HepG2 (cell line): ENCODE results near the gene TMPO. TPM values are rescaled to one million over a fixed set of nuclear protein-coding genes. Genes with fewer than 3 reads are reported as not detected.

Experiments used
- ARNT2 ChIP-seq: sonication (generic); formaldehyde crosslinking; IDR thresholded peaks from 2 replicates; pipeline ENCODE4 v1.8.0; 2022; ENCODE audit warnings: mild to moderate bottlenecking, low read depth, missing genetic modification reagents, moderate library complexity
- BATF2 ChIP-seq: sonication (generic); formaldehyde crosslinking; IDR thresholded peaks from 2 replicates; pipeline ENCODE4 v1.8.0; 2022; ENCODE audit warnings: mild to moderate bottlenecking, missing genetic modification reagents, moderate library complexity
- BCL3 ChIP-seq: sonication (generic); formaldehyde crosslinking; IDR thresholded peaks from 2 replicates; pipeline ENCODE4 v1.5.1; 2020; ENCODE audit warnings: mild to moderate bottlenecking, missing genetic modification reagents, moderate library complexity
- EED ChIP-seq: sonication (generic); formaldehyde crosslinking; IDR thresholded peaks from 2 replicates; pipeline ENCODE4 v1.5.0; 2020; ENCODE audit warnings: mild to moderate bottlenecking, missing genetic modification reagents
- FOSL2 ChIP-seq: sonication (generic); formaldehyde crosslinking; IDR thresholded peaks from 2 replicates; pipeline ENCODE4 v1.4.0; 2020; ENCODE audit warnings: missing genetic modification reagents
- GABPA ChIP-seq, 2 experiments: IDR thresholded peaks; 2 replicates each; pipeline ENCODE4 v1.6.1; 2011 to 2016; ENCODE audit warnings: low read depth in 2 of 2, low read length in 1 of 2, missing biosample characterization in 1 of 2, missing genetic modification characterization in 1 of 2
- IKZF4 ChIP-seq: sonication (generic); formaldehyde crosslinking; IDR thresholded peaks from 2 replicates; pipeline ENCODE4 v1.5.1; 2020; ENCODE audit warnings: borderline replicate concordance, mild to moderate bottlenecking, low read depth, missing genetic modification reagents; ENCODE audit errors: not compliant biosample characterization
- MTF2 ChIP-seq: sonication (generic); formaldehyde crosslinking; IDR thresholded peaks from 2 replicates; pipeline ENCODE4 v1.5.0; 2020; ENCODE audit warnings: missing genetic modification reagents, borderline replicate concordance
- MYPOP ChIP-seq: sonication (generic); formaldehyde crosslinking; IDR thresholded peaks from 2 replicates; pipeline ENCODE4 v1.8.1; 2023; ENCODE audit warnings: mild to moderate bottlenecking, moderate library complexity, missing genetic modification reagents
- PRPF4 ChIP-seq: fragments of 200-400 bp; formaldehyde crosslinking; IDR thresholded peaks from 2 replicates; pipeline ENCODE4 v1.6.1; 2016; ENCODE audit warnings: low read length, low read depth; ENCODE audit not compliant: poor library complexity, severe bottlenecking
- RCOR2 ChIP-seq: IDR thresholded peaks from 2 replicates; pipeline ENCODE4 v1.6.1; 2016; ENCODE audit warnings: missing biosample characterization, missing genetic modification reagents
- RFXANK ChIP-seq: IDR thresholded peaks from 2 replicates; pipeline ENCODE4 v1.6.1; 2016
- TBP ChIP-seq: sonication (generic); formaldehyde crosslinking; IDR thresholded peaks from 2 replicates; pipeline ENCODE4 v1.5.0; 2020; ENCODE audit warnings: missing genetic modification reagents
- TMF1 ChIP-seq: sonication (generic); formaldehyde crosslinking; IDR thresholded peaks from 2 replicates; pipeline ENCODE4 v1.8.1; 2022; ENCODE audit warnings: low read depth, missing genetic modification reagents
- ZBTB7A ChIP-seq: sonication (generic); formaldehyde crosslinking; IDR thresholded peaks from 2 replicates; pipeline ENCODE4 v1.8.0; 2022; ENCODE audit warnings: mild to moderate bottlenecking, missing genetic modification reagents
- ZKSCAN1 ChIP-seq: fragments of 150-350 bp; IDR thresholded peaks from 2 replicates; pipeline ENCODE4 v1.6.1; 2014; ENCODE audit warnings: low read length
- ZMYM3 ChIP-seq: sonication (generic); formaldehyde crosslinking; IDR thresholded peaks from 2 replicates; pipeline ENCODE4 v1.5.1; 2020; ENCODE audit warnings: mild to moderate bottlenecking, missing genetic modification reagents
- ZNF331 ChIP-seq: sonication (generic); formaldehyde crosslinking; IDR thresholded peaks from 2 replicates; pipeline ENCODE4 v1.4.0; 2020; ENCODE audit warnings: missing genetic modification reagents
- ZNF557 ChIP-seq: sonication (generic); formaldehyde crosslinking; IDR thresholded peaks from 2 replicates; pipeline ENCODE4 v1.4.0; 2020; ENCODE audit warnings: missing genetic modification reagents
- ZNF772 ChIP-seq: sonication (generic); formaldehyde crosslinking; IDR thresholded peaks from 2 replicates; pipeline ENCODE4 v1.5.0; 2020; ENCODE audit warnings: mild to moderate bottlenecking, missing genetic modification reagents
- ZNF776 ChIP-seq: sonication (generic); formaldehyde crosslinking; IDR thresholded peaks from 2 replicates; pipeline ENCODE4 v1.4.0; 2020; ENCODE audit warnings: mild to moderate bottlenecking, missing genetic modification reagents
- ZZZ3 ChIP-seq: sonication (generic); formaldehyde crosslinking; IDR thresholded peaks from 2 replicates; pipeline ENCODE4 v1.4.0; 2020; ENCODE audit warnings: missing genetic modification reagents, mild to moderate bottlenecking, borderline replicate concordance
- polyA plus RNA-seq, 8 experiments: library from polyadenylated mRNA; depleted of rRNA in 3 of 8; stranded (reverse) in 7 of 8; unstranded in 1 of 8; fragments of >200 nt; fragmentation: Illumina TruSeq in 4 of 8; extraction: Trizol in 4 of 8; gene quantifications; 2 replicates each; pipeline versions ENCODE4 v1.2.1 to v1.2.3, GENCODE V29; 2011 to 2016; ENCODE audit warnings: low read depth in 4 of 8, missing spikeins in 1 of 8, mixed read lengths in 1 of 8; ENCODE audit not compliant: insufficient read depth in 1 of 8
- total RNA-seq, 5 experiments: library from RNA; depleted of rRNA; stranded (reverse); fragments of >200 nt; fragmentation: Illumina TruSeq; extraction: Trizol; gene quantifications; 2 replicates each; pipeline ENCODE4 v1.2.3, GENCODE V29; 2016; ENCODE audit warnings: low read depth in 1 of 5
- TF ChIP-seq, protein P1 (sequence below), 2 experiments: sonication (generic) in 1 of 2; formaldehyde crosslinking in 1 of 2; IDR thresholded peaks; 2 replicates each; pipeline versions ENCODE4 v1.4.0 to v1.6.1; 2016 to 2020; ENCODE audit warnings: borderline replicate concordance in 1 of 2, low read depth in 1 of 2, mild to moderate bottlenecking in 1 of 2, missing genetic modification reagents in 1 of 2

The TMPO gene
- total and polyA plus RNA-seq, 2 of the 13 experiments (the other 11 are each of a cell fraction or from before 2014, with no cell fraction given): 24.2 to 167 TPM

DNA sequence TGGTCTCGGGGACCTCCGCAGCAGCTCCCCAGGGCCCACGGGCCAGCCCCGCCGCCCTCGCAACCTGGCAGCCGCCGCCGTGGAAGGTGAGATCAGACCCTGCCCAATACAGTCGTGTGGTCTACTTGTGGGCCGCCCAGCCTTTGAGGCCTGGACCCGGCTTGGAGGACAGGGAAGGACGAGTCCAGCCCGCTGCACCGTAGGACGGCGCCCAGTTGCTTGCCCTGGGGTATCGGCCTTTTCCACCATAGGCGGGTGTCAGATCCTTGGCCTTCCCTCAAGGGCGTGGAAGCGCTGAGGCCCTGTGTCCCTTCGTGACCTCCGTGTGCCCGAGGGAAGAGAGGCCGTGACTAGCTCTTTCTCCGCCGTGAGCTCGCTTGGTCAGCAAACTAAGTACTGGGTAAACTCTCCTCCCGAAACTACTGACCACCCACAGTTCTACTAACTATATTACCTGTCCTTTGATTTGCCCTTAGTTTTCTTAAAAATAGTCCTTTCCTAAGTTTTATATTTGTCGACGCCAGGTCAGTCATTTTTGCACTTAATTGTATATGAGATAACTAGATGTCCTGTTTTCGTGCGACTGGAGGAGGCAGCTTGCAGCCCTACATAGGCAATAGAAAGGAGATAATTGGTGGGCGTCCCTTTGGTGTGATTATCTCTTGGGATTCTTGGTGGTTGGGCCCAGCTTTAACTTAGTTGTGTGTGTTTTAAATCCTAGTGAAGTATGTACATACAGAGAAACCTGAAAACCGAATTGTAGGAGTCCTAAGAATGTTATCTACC, 78.9 kb downstream of the TMPO start (continued):
- 0 out of 2 replicates have a peak, but pooled peaks have one; percentile 2 for TF ChIP-seq BCL3 (CRISPR knock-in tag)
- TF ChIP-seq ZNF331 (CRISPR knock-in tag): no peak
- no peak for TF ChIP-seq ZNF776
- 0 out of 2 replicates have a peak, but pooled peaks have one; percentile 13 for TF ChIP-seq TMF1
- no peak for TF ChIP-seq TBP (CRISPR knock-in tag)
- TF ChIP-seq ZMYM3: no peak
- no peak for TF ChIP-seq IKZF4
- no peak for TF ChIP-seq FOSL2 (CRISPR knock-in tag)
- TF ChIP-seq MYPOP: no peak
- 0 out of 2 replicates have a peak, but pooled peaks have one; percentile 45 for TF ChIP-seq EED
- TF ChIP-seq ZZZ3: no peak
- TF ChIP-seq RFXANK (CRISPR knock-in tag): no peak
- peak; percentile 52; the same call in 1 of the 2 replicates for TF ChIP-seq ZBTB7A (CRISPR knock-in tag)
- no peak for TF ChIP-seq PRPF4
- no peak for TF ChIP-seq GABPA (IDR thresholded peaks at IDR 0.05; ENCODE audit: low read depth, low read length)
- TF ChIP-seq GABPA (CRISPR knock-in tag; IDR thresholded peaks at IDR 0.05; ENCODE audit: low read depth): no peak
- 0 out of 2 replicates have a peak, but pooled peaks have one; percentile 13 for TF ChIP-seq BATF2 (CRISPR knock-in tag)
- TF ChIP-seq ARNT2 (CRISPR knock-in tag): no peak
- TF ChIP-seq MTF2: 0 out of 2 replicates have a peak, but pooled peaks have one; percentile 35
- TF ChIP-seq RCOR2 (CRISPR knock-in tag): no peak
- TF ChIP-seq, protein P1, sequence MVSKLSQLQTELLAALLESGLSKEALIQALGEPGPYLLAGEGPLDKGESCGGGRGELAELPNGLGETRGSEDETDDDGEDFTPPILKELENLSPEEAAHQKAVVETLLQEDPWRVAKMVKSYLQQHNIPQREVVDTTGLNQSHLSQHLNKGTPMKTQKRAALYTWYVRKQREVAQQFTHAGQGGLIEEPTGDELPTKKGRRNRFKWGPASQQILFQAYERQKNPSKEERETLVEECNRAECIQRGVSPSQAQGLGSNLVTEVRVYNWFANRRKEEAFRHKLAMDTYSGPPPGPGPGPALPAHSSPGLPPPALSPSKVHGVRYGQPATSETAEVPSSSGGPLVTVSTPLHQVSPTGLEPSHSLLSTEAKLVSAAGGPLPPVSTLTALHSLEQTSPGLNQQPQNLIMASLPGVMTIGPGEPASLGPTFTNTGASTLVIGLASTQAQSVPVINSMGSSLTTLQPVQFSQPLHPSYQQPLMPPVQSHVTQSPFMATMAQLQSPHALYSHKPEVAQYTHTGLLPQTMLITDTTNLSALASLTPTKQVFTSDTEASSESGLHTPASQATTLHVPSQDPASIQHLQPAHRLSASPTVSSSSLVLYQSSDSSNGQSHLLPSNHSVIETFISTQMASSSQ (IDR thresholded peaks at IDR 0.05; ENCODE audit: low read depth): no peak
- TF ChIP-seq, protein P1 (CRISPR knock-in tag; IDR thresholded peaks at IDR 0.05; ENCODE audit: borderline replicate concordance): no peak
- TF ChIP-seq ZNF557: no peak
- no peak for TF ChIP-seq ZKSCAN1
- peak; percentile 76; the same call in 1 of the 2 replicates for TF ChIP-seq ZNF772
